Measurements from ENCODE around the gene NBAS. TPM values are rescaled to one million over a fixed set of nuclear protein-coding genes. Genes with fewer than 3 reads are reported as not detected.

NBAS gene
- total and polyA plus RNA-seq, 2 of the 13 experiments (the other 11 are each of a cell fraction or from before 2014, with no cell fraction given) = 33.6 to 58.7 TPM

GRCh38 chr2:15426606-15427005 is 134.5 kb downstream of the NBAS start:
- no TSS peak for BruUV-seq (replicated peaks)
- Histone ChIP-seq H3K36me3 (replicated peaks in 1 of 2; ENCODE audit: control insufficient read depth in 1 of 2, insufficient read depth in 2 of 2, low read length in 2 of 2) (peaks cover 0 to 16% of the 10 kb centered on the region in 2 experiments; a peak in 2 of 5 replicates), H3K4me2 (ENCODE audit: low read depth, low read length) (no peak overlapping the region), H3K27ac (ENCODE audit: extremely low read length, insufficient read depth, low read length) (no peak overlapping the region), H3K9ac (ENCODE audit: insufficient read depth, low read depth, low read length) (no peak overlapping the region), H4K20me1 (ENCODE audit: insufficient read depth, low read length) (no peaks in the 10 kb centered on the region), H3K4me3 (replicated peaks in 1 of 3; ENCODE audit: insufficient read depth in 1 of 3, low read depth in 2 of 3, low read length in 3 of 3) (no peak overlapping the region), H2AFZ (ENCODE audit: low read length) (no peak overlapping the region), H3K79me2 (ENCODE audit: insufficient read depth, low read length) (no peaks in the 10 kb centered on the region), H3K4me1 (ENCODE audit: insufficient read depth, low read length) (no peaks in the 10 kb centered on the region), H3K9me3 (ENCODE audit: low read length) (no peaks in the 10 kb centered on the region), H3K27me3 (ENCODE audit: control insufficient read depth in 1 of 2, insufficient read depth in 2 of 2, low read length in 2 of 2) (no peaks in the 10 kb centered on the region)
- ATAC-seq (no peak), DNase-seq (ENCODE audit: low spot score) (no peak), FAIRE-seq (no peak)
- POLR2A ChIA-PET = no interaction called here
- intact Hi-C loops (cut with micrococcal nuclease; ENCODE audit: unreplicated experiment) (no loop called here), in situ Hi-C loops (cut with HindIII; ENCODE audit: extremely low pct_ligation_motif_present, low pct_unique_long_range_greater_than_20kb) (no loop called here)
- TF ChIP-seq ZSCAN30 (CRISPR knock-in tag; IDR thresholded peaks at IDR 0.05) (no peak), MBNL3 (CRISPR knock-in tag; conservative IDR thresholded peaks at IDR 0.05) (no peak), SUZ12 (IDR thresholded peaks at IDR 0.05; ENCODE audit: low read depth, low read length) (no peak), NKX3-1 (CRISPR knock-in tag; IDR thresholded peaks at IDR 0.05) (no peak), PBX2 (CRISPR knock-in tag; IDR thresholded peaks at IDR 0.05) (no peak), GRHL1 (CRISPR knock-in tag; conservative IDR thresholded peaks at IDR 0.05) (no peak), ZNF17 (CRISPR knock-in tag; IDR thresholded peaks at IDR 0.05) (no peak), POGK (CRISPR knock-in tag; conservative IDR thresholded peaks at IDR 0.05) (no peak), XRCC5 (optimal IDR thresholded peaks at IDR 0.05; ENCODE audit: low read length) (no peak), FOXP4 (CRISPR knock-in tag; IDR thresholded peaks at IDR 0.05) (no peak), CERS6 (CRISPR knock-in tag; IDR thresholded peaks at IDR 0.05) (no peak), GPBP1L1 (CRISPR knock-in tag; IDR thresholded peaks at IDR 0.05) (no peak), RARG (CRISPR knock-in tag; IDR thresholded peaks at IDR 0.05; ENCODE audit: low read depth) (no peak), ZBTB20 (CRISPR knock-in tag; IDR thresholded peaks at IDR 0.05; ENCODE audit: borderline replicate concordance, low read depth) (no peak)
- CTCF ChIA-PET (ENCODE audit: low intra/inter-chr PET ratio, low total read pairs) = no interaction called here
- WGBS (ENCODE audit: low lambda C conversion rate) = 95% methylated on average over 5 of the region's 5 CpGs

Data from HepG2 (cell line).